RWPE2 (cell line): ENCODE results near the gene ZNF280B.

Experiments used
- ATAC-seq: fragments of 200-7000 bp; cut with Tn5 transposase; 3 replicates; pipeline ENCODE4 v1.9.1; 2021; ENCODE audit warnings: low read depth
- DNase-seq: peaks from one replicate; pipeline ENCODE4 v3.0.0-alpha.2; 2020; ENCODE audit warnings: low spot score
- H3K27ac ChIP-seq: fragments of 450-650 bp; 2 replicates; pipeline ENCODE4 v1.5.1; 2017; ENCODE audit warnings: mild to moderate bottlenecking; ENCODE audit not compliant: poor library complexity, severe bottlenecking
- H3K27me3 ChIP-seq: fragments of 250-450 bp; sonication (Bioruptor Pico); 2 replicates; pipeline ENCODE4 v1.5.1; 2021; ENCODE audit warnings: mild to moderate bottlenecking, moderate library complexity; ENCODE audit not compliant: insufficient read depth, poor library complexity, severe bottlenecking
- H3K36me3 ChIP-seq: fragments of 250-450 bp; sonication (Bioruptor Pico); 2 replicates; pipeline ENCODE4 v1.5.1; 2020; ENCODE audit warnings: low read depth, mild to moderate bottlenecking, moderate library complexity
- H3K4me1 ChIP-seq: fragments of 250-450 bp; sonication (Bioruptor Pico); 2 replicates; pipeline ENCODE4 v1.5.1; 2021; ENCODE audit warnings: mild to moderate bottlenecking, moderate library complexity; ENCODE audit not compliant: insufficient read depth, poor library complexity, severe bottlenecking
- H3K4me3 ChIP-seq: fragments of 250-450 bp; sonication (Bioruptor Pico); 2 replicates; pipeline ENCODE4 v1.5.1; 2021; ENCODE audit warnings: mild to moderate bottlenecking, moderate library complexity; ENCODE audit not compliant: severe bottlenecking
- H3K9me3 ChIP-seq: fragments of 250-450 bp; sonication (Bioruptor Pico); 2 replicates; pipeline ENCODE4 v1.5.1; 2021; ENCODE audit warnings: mild to moderate bottlenecking, moderate library complexity; ENCODE audit not compliant: severe bottlenecking
- TF ChIP-seq, protein P1 (sequence below): fragments of 450-650 bp; IDR thresholded peaks from one replicate; pipeline ENCODE4 v1.5.1; 2017; ENCODE audit warnings: mild to moderate bottlenecking, moderate library complexity; ENCODE audit not compliant: poor library complexity, severe bottlenecking

The ZNF280B gene, protein sequence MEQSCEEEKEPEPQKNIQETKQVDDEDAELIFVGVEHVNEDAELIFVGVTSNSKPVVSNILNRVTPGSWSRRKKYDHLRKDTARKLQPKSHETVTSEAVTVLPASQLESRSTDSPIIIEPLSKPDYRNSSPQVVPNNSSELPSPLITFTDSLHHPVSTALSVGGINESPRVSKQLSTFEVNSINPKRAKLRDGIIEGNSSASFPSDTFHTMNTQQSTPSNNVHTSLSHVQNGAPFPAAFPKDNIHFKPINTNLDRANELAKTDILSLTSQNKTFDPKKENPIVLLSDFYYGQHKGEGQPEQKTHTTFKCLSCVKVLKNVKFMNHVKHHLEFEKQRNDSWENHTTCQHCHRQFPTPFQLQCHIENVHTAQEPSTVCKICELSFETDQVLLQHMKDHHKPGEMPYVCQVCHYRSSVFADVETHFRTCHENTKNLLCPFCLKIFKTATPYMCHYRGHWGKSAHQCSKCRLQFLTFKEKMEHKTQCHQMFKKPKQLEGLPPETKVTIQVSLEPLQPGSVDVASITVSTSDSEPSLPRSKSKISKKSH

DNA sequence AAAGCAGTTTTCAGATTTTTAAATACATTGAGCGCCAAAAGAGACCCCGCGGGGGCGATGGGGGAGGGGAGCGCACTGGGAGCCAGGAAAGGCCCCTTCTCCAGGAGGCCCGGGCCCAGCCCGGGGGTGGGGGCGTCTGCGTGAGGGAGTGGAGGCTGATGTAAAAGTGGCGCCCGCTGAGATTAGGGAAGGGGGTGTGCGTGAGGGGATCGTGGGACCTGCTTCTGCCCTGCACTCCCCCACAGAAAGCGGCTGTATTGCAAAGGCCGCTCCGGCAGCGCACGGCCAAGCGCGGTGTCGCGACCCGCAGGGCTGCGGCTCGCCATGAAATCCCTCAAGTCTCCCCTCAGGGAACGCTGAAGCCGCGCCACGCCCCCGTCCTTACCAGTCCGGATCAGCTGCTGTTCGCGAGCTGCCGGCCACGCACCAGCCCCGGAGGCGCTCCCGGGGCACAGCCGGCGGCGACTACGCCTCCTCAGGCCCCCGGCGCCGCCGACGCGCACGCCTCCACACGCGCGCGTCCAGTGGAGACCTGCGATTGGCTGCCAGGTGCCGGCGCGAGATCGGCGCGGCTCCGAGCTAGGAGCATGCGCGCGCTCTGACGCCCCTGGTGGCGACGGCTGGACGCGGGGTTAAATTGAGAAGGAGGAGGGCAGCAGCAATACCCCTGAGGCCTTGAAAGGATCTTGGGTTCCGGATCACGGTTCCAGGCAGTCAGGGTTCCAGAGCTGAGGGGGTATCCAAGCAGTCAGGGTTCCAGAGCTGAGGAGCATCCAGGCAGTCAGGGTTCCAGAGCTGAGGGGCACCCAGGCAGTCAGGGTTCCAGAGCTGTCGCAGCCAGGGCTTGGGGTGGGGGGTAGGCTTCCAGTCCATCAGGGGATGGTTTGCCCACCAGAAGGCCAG is at the start of gene ZNF280B:
Gene ZNF280B, minus strand, starts transcription at position 469 of the 903 bp plus-strand sequence. CDS start 19,344 bp downstream, outside the sequence.
- H3K27ac ChIP-seq, result no peak within 1 kb of the TSS
- H3K9me3 ChIP-seq, result peaks cover 18% of the 10 kb centered on the region
- DNase-seq (peak; percentile 71), ATAC-seq (peak; percentile 96)
- TF ChIP-seq, protein P1, sequence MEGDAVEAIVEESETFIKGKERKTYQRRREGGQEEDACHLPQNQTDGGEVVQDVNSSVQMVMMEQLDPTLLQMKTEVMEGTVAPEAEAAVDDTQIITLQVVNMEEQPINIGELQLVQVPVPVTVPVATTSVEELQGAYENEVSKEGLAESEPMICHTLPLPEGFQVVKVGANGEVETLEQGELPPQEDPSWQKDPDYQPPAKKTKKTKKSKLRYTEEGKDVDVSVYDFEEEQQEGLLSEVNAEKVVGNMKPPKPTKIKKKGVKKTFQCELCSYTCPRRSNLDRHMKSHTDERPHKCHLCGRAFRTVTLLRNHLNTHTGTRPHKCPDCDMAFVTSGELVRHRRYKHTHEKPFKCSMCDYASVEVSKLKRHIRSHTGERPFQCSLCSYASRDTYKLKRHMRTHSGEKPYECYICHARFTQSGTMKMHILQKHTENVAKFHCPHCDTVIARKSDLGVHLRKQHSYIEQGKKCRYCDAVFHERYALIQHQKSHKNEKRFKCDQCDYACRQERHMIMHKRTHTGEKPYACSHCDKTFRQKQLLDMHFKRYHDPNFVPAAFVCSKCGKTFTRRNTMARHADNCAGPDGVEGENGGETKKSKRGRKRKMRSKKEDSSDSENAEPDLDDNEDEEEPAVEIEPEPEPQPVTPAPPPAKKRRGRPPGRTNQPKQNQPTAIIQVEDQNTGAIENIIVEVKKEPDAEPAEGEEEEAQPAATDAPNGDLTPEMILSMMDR, result peak; percentile 70
- no peaks in the 10 kb centered on the region for H3K4me1 ChIP-seq
- H3K36me3 ChIP-seq, result peaks cover 18% of the 10 kb centered on the region
- H3K27me3 ChIP-seq, result no peaks in the 10 kb centered on the region
- H3K4me3 ChIP-seq, result peak within 1 kb of the TSS; percentile 51

DNA sequence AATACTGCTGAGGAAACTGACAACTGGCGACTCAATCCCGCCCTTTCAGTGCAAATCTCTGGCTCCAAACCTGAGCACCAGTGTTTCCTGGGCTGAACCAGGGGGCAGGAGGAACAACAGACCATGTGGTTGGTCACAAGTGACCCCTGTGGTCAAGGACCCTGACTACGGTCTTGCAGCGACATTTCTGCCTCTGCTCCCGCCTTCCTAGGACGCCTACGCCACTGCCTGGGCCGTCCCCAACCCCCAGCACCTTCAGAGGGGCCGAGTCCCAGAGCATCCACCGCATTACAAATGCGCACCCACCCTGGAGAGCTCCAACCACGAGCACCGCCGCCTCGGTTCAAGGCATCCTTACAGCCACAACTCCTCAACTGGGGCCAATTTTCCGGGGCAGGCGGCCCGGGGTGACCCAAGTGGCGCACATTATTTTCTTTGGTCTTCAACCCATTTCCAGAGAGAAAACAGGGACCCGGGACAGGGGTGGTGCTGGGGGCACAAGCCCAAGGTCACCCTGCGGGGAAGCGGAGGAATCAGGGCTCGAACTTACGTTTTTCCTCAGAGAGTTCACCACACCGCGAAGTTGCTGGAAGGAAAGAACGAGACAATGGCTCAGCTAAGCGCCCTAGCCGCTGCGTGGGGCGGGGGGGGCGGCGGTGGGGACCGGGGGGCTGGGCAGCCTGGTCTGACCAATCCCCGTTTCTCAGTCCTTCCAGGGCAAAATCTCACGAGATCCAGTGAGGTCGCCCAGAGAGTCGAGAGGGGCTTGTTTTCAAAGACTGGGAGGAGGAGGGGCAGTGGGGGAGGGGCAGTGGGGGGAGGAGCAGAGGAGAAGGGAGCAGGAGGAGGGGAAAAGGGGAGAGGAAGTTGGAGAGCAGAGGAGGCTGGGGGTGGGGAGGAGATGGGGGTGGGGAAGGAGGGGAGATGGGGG is 48.7 kb upstream of the ZNF280B start:
- H3K27ac ChIP-seq, result no peak overlapping the region
- no peaks in the 10 kb centered on the region for H3K27me3 ChIP-seq
- no peak for ATAC-seq
- no peak overlapping the region for H3K4me3 ChIP-seq
- H3K4me1 ChIP-seq, result no peaks in the 10 kb centered on the region
- H3K36me3 ChIP-seq, result no peaks in the 10 kb centered on the region
- DNase-seq, result no peak
- TF ChIP-seq, protein P1, result no peak
- H3K9me3 ChIP-seq, result peaks cover 6% of the 10 kb centered on the region

DNA sequence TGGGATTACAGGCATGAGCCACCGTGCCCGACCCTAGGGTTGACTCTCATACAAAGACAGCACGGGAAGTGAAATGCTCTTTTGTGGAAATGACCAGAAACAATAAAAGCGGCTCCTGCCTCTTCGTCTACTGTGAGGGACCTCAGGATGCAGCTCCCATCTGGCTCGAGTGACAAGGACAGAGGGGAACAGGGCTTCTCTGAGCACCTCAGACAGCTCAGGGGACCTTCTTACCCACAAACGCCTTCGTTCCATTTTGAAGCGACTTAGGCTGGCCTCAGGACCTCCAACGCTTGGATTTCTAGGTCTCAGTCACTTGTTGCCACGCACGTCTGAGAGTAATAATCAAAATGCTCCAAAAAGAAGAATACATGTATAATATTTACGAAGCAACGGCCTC is 48.0 kb upstream of the ZNF280B start:
- TF ChIP-seq, protein P1, result no peak
- DNase-seq (no peak), ATAC-seq (no peak)
- H3K36me3 ChIP-seq, result no peaks in the 10 kb centered on the region
- no peaks in the 10 kb centered on the region for H3K4me1 ChIP-seq
- no peak overlapping the region for H3K4me3 ChIP-seq
- H3K27me3 ChIP-seq, result no peaks in the 10 kb centered on the region
- H3K27ac ChIP-seq, result no peak overlapping the region
- peaks cover 6% of the 10 kb centered on the region for H3K9me3 ChIP-seq

DNA sequence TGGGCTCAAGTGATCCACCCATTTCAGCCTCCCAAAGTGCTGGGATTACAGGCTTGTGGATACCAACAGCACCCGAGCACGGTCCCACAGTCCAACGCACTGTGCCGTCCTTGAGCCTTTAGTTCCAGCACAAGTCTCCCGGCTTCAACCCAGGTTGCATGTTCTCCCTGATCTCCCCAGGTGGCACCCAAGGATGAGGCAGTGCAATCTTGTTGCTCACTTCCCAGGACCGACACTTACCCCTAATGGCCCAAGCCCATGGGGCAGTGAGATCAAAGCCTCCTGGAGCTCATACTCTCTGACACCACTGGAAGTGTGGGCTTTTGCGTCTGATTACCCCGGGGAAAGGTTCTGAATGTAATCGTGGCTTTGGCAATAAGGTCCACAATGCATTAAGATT is 47.1 kb upstream of the ZNF280B start:
- Histone ChIP-seq H3K27me3 (no peaks in the 10 kb centered on the region), H3K36me3 (no peaks in the 10 kb centered on the region)

More for the DNA sequence above, 47.1 kb upstream of the ZNF280B start:
- H3K9me3 ChIP-seq, result peaks cover 7% of the 10 kb centered on the region
- TF ChIP-seq, protein P1, result no peak
- H3K4me3 ChIP-seq, result no peak overlapping the region
- no peak overlapping the region for H3K27ac ChIP-seq
- no peak for ATAC-seq
- no peak for DNase-seq
- no peaks in the 10 kb centered on the region for H3K4me1 ChIP-seq
